ENCODE results near the gene KCNC4. TPM values are rescaled to one million over a fixed set of nuclear protein-coding genes. Genes with fewer than 3 reads are reported as not detected.

KCNC4 gene
- total RNA-seq, 6 donors from 2014 or later = 2.5 to 11.9 (median 4.4) TPM

GRCh38 chr1:110218137-110218536, 8.0 kb downstream of the KCNC4 start:
- Histone ChIP-seq H3K4me1 (peaks cover 6 to 14% (median 11%) of the 10 kb centered on the region in 4 donors), H3K36me3 (peaks cover 0 to 7% (median 1%) of the 10 kb centered on the region in 4 donors), H3K9me3 (no peaks in the 10 kb centered on the region), H3K4me3 (no peak overlapping the region), H3K27me3 (no peaks in the 10 kb centered on the region), H3K27ac (no peak overlapping the region)
- 91% methylated on average over 5 of the region's 5 CpGs for WGBS, 2 donors
- ATAC-seq (ENCODE audit: low FRiP score in 2 of 2) (no peak), DNase-seq (no peak)
- TF ChIP-seq EP300 (IDR thresholded peaks at IDR 0.05) (no peak), POLR2A (IDR thresholded peaks at IDR 0.05) (no peak)
- TF ChIP-seq, protein P1, sequence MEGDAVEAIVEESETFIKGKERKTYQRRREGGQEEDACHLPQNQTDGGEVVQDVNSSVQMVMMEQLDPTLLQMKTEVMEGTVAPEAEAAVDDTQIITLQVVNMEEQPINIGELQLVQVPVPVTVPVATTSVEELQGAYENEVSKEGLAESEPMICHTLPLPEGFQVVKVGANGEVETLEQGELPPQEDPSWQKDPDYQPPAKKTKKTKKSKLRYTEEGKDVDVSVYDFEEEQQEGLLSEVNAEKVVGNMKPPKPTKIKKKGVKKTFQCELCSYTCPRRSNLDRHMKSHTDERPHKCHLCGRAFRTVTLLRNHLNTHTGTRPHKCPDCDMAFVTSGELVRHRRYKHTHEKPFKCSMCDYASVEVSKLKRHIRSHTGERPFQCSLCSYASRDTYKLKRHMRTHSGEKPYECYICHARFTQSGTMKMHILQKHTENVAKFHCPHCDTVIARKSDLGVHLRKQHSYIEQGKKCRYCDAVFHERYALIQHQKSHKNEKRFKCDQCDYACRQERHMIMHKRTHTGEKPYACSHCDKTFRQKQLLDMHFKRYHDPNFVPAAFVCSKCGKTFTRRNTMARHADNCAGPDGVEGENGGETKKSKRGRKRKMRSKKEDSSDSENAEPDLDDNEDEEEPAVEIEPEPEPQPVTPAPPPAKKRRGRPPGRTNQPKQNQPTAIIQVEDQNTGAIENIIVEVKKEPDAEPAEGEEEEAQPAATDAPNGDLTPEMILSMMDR (IDR thresholded peaks at IDR 0.05) = no peak

DNA sequence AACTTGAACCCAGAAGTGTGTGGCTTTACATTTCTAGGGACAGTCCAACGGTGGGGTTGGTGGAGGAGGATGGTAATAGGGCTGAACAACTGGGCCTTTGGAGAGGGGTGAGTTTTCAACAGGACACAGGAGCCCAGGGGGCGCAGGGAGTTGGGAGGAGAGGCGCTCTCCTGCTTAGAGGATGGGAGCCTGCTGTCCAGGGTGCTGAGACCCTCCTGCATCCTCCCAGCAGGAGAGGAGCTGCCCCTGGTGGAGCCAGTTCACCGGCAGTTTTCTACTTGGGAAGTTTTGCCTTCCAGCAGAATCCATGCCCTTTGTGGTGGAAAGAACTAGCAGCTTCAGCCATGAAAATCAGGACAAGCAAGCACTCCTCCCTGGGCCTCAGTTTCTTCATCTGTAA, 8.6 kb downstream of the KCNC4 start:
- 78 to 85% methylated on average over 3 to 4 of the region's 4 CpGs for WGBS, 2 donors
- Histone ChIP-seq H3K27me3 (no peaks in the 10 kb centered on the region), H3K4me1 (peaks cover 6 to 14% (median 10%) of the 10 kb centered on the region in 4 donors), H3K9me3 (no peaks in the 10 kb centered on the region), H3K27ac (no peak overlapping the region), H3K4me3 (no peak overlapping the region), H3K36me3 (peaks cover 0 to 13% (median 4%) of the 10 kb centered on the region in 4 donors)
- no peak for DNase-seq
- no peak for ATAC-seq (ENCODE audit: low FRiP score in 2 of 2)
- TF ChIP-seq POLR2AphosphoS5 (IDR thresholded peaks at IDR 0.05) (no peak), POLR2A (IDR thresholded peaks at IDR 0.05) (no peak), EP300 (IDR thresholded peaks at IDR 0.05) (no peak)
- TF ChIP-seq, protein P1 (IDR thresholded peaks at IDR 0.05) = no peak

DNA sequence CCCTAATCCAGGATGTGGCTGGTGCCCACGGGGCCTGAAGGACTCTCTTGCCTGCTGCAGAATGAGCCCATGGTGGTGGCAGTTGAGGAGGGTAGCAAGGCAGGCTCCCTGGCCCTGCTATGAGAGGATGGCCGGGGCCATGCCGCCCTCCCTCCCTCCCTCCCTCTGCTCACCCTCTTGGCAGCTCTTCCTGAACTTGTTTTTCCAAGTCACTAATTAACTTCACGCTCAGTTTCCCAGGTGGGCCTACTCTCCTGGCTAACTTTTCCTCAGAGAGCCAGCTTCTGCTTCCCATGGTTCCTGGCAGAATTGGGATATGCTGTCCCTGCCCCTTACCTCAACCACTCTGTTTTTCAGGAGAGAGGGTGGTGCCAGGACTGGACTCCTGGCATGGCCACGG, 10.2 kb downstream of the KCNC4 start:
- no peak for TF ChIP-seq EP300 (IDR thresholded peaks at IDR 0.05)
- no peak for TF ChIP-seq POLR2AphosphoS5 (IDR thresholded peaks at IDR 0.05)
- TF ChIP-seq POLR2A (IDR thresholded peaks at IDR 0.05) = no peak
- TF ChIP-seq, protein P1 (IDR thresholded peaks at IDR 0.05) = no peak
- DNase-seq (no peak), ATAC-seq (ENCODE audit: low FRiP score in 2 of 2) (no peak)
- no peaks in the 10 kb centered on the region for H3K4me1 ChIP-seq
- H3K27ac ChIP-seq = no peak overlapping the region
- H3K27me3 ChIP-seq = no peaks in the 10 kb centered on the region
- no peak overlapping the region for H3K4me3 ChIP-seq
- 65 to 77% methylated on average over 4 to 5 of the region's 5 CpGs for WGBS, 2 donors
- H3K36me3 ChIP-seq = peaks cover 0 to 22% (median 6%) of the 10 kb centered on the region in 4 donors
- H3K9me3 ChIP-seq = no peaks in the 10 kb centered on the region

- no peak overlapping the region for H3K4me3 ChIP-seq
- WGBS, 2 donors = 93 to 94% methylated on average over 4 of the region's 4 CpGs
- TF ChIP-seq POLR2A (IDR thresholded peaks at IDR 0.05) = no peak
- TF ChIP-seq, protein P1 (IDR thresholded peaks at IDR 0.05) = no peak
- TF ChIP-seq POLR2AphosphoS5 (IDR thresholded peaks at IDR 0.05) = no peak
- TF ChIP-seq EP300 (IDR thresholded peaks at IDR 0.05) = no peak
- no peak for ATAC-seq (ENCODE audit: low FRiP score in 2 of 2)
- no peaks in the 10 kb centered on the region for H3K9me3 ChIP-seq
- H3K4me1 ChIP-seq = no peaks in the 10 kb centered on the region
- no peak for DNase-seq
- no peaks in the 10 kb centered on the region for H3K27me3 ChIP-seq
- no peak overlapping the region for H3K27ac ChIP-seq
- H3K36me3 ChIP-seq = peaks cover 0 to 26% (median 6%) of the 10 kb centered on the region in 4 donors
Observed at GRCh38 chr1:110221119-110221518, 11.0 kb downstream of the KCNC4 start.

DNA sequence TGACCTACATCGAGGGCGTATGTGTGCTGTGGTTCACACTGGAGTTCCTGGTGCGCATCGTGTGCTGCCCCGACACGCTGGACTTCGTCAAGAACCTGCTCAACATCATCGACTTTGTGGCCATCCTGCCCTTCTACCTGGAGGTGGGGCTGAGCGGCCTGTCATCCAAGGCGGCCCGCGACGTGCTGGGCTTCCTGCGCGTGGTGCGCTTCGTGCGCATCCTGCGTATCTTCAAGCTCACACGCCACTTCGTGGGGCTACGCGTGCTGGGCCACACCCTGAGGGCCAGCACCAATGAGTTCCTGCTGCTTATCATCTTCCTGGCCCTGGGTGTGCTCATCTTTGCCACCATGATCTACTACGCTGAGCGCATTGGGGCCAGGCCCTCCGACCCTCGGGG, 13.0 kb downstream of the KCNC4 start:
- DNase-seq = no peak
- Histone ChIP-seq H3K4me3 (no peak overlapping the region), H3K27ac (no peak overlapping the region), H3K36me3 (peaks cover 0 to 45% (median 6%) of the 10 kb centered on the region in 4 donors), H3K4me1 (no peaks in the 10 kb centered on the region), H3K27me3 (no peaks in the 10 kb centered on the region), H3K9me3 (no peaks in the 10 kb centered on the region)
- TF ChIP-seq POLR2A (IDR thresholded peaks at IDR 0.05) = no peak
- no peak for TF ChIP-seq EP300 (IDR thresholded peaks at IDR 0.05)
- no peak for TF ChIP-seq POLR2AphosphoS5 (IDR thresholded peaks at IDR 0.05)
- TF ChIP-seq, protein P1 (IDR thresholded peaks at IDR 0.05) = no peak
- WGBS, 2 donors = 96 to 98% methylated on average over 11 to 27 of the region's 27 CpGs
- no peak for ATAC-seq (ENCODE audit: low FRiP score in 2 of 2)
